Measurements from ENCODE around the gene PEX1. TPM values are rescaled to one million over a fixed set of nuclear protein-coding genes. Genes with fewer than 3 reads are reported as not detected.
A peak's percentile ranks its signal among the peaks of the same experiment; 100 is the strongest.
"Not testable (repeated sequence)": the region's sequence is repeated elsewhere in the genome, so short reads cannot be mapped to it uniquely, and the experiment has no call there.

PEX1 gene
- total RNA-seq, 1 donor from 2014 or later: 26.8 TPM

DNA sequence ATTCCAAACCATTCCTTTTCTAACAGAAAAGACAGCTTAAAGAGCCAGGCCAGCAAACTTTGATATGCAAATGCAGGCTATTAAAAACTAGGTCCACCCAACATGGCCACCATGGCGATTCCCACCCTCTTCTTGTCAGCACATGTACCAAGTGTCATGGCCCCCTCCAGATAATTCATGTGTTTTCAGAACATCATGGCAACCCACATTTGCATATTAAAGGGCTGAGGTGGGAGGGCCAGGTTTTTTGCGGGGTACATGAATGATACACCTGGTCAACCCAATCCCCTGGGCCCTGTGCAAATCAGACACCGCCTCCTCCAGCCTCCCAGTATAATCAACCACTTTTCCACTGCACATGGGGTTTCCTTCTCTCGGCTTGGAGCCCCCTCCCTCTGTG, 49.6 kb downstream of the PEX1 start:
- TF ChIP-seq, protein P1, sequence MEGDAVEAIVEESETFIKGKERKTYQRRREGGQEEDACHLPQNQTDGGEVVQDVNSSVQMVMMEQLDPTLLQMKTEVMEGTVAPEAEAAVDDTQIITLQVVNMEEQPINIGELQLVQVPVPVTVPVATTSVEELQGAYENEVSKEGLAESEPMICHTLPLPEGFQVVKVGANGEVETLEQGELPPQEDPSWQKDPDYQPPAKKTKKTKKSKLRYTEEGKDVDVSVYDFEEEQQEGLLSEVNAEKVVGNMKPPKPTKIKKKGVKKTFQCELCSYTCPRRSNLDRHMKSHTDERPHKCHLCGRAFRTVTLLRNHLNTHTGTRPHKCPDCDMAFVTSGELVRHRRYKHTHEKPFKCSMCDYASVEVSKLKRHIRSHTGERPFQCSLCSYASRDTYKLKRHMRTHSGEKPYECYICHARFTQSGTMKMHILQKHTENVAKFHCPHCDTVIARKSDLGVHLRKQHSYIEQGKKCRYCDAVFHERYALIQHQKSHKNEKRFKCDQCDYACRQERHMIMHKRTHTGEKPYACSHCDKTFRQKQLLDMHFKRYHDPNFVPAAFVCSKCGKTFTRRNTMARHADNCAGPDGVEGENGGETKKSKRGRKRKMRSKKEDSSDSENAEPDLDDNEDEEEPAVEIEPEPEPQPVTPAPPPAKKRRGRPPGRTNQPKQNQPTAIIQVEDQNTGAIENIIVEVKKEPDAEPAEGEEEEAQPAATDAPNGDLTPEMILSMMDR (IDR thresholded peaks at IDR 0.05; ENCODE audit: unreplicated experiment): no peak
- Mint-ChIP-seq H3K27ac (no peak overlapping the region), H3K9me3 (ENCODE audit: low read depth) (no peaks in the 10 kb centered on the region), H3K27me3 (no peaks in the 10 kb centered on the region), H3K36me3 (ENCODE audit: insufficient read depth) (no peaks in the 10 kb centered on the region), H3K4me1 (ENCODE audit: low read depth) (no peaks in the 10 kb centered on the region), H3K4me3 (ENCODE audit: low read depth) (no peak overlapping the region)
- DNase-seq (ENCODE audit: low spot score, unreplicated experiment): no peak

DNA sequence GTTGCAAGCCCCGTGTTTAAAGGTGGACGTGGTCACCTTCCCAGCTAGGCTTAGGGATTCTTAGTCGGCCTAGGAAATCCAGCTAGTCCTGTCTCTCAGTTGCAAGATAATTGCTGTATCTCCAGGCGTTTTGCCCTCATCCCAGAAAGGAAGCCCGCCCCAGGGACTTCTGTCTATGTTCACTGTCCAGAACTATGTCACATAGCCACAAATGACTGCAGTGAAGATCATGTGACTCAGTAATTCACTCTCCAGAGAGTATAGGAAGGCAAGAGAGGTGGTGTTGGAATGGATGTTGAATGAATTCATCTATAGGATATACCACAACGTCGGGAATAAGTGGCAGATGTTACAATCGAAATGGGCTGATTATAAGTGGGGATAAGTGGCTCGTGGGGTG, 50.2 kb downstream of the PEX1 start:
- no peaks in the 10 kb centered on the region for H3K36me3 Mint-ChIP-seq (ENCODE audit: insufficient read depth)
- no peaks in the 10 kb centered on the region for H3K9me3 Mint-ChIP-seq (ENCODE audit: low read depth)
- TF ChIP-seq, protein P1 (IDR thresholded peaks at IDR 0.05; ENCODE audit: unreplicated experiment): no peak
- H3K4me1 Mint-ChIP-seq (ENCODE audit: low read depth): no peaks in the 10 kb centered on the region
- no peaks in the 10 kb centered on the region for H3K27me3 Mint-ChIP-seq
- H3K4me3 Mint-ChIP-seq (ENCODE audit: low read depth): no peak overlapping the region
- no peak for DNase-seq (ENCODE audit: low spot score, unreplicated experiment)
- no peak overlapping the region for H3K27ac Mint-ChIP-seq

DNA sequence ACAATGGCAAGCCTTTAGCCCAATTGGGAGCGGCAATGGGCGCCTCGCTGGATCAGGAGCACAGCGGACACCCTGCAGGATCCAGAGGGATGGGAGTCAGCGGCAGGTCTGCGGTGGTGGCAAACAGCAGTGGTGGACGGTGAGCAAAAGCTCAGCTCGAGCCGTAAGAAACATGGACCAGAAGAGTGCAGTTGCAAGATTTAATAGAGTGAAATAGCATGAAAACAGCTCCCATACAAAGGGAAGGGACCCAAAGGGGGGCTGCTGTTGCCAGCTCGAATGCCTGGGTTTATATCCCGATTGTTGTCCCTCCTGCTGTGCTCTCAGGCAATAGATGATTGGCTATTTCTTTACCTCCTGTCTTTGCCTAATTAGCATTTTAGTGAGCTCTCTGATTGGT, 50.6 kb downstream of the PEX1 start, which contains the start of gene ERVW-1:
ERVW-1 (minus strand) TSS at position 266 of the 400 bp plus-strand sequence. CDS start 7,565 bp downstream, outside the sequence.
- H3K4me1 Mint-ChIP-seq (ENCODE audit: low read depth); H3K4me3 Mint-ChIP-seq (ENCODE audit: low read depth); H3K27ac Mint-ChIP-seq; DNase-seq (ENCODE audit: low spot score, unreplicated experiment); H3K36me3 Mint-ChIP-seq (ENCODE audit: insufficient read depth); H3K9me3 Mint-ChIP-seq (ENCODE audit: low read depth); H3K27me3 Mint-ChIP-seq: not testable (repeated sequence)

- not testable (repeated sequence) for H3K4me1 Mint-ChIP-seq (ENCODE audit: low read depth); H3K27me3 Mint-ChIP-seq; H3K27ac Mint-ChIP-seq; DNase-seq (ENCODE audit: low spot score, unreplicated experiment); H3K4me3 Mint-ChIP-seq (ENCODE audit: low read depth); H3K36me3 Mint-ChIP-seq (ENCODE audit: insufficient read depth); H3K9me3 Mint-ChIP-seq (ENCODE audit: low read depth)
Measured at GRCh38 chr7:92475851-92476590, 52.3 kb downstream of the PEX1 start.

- H3K4me3 Mint-ChIP-seq (ENCODE audit: low read depth); H3K36me3 Mint-ChIP-seq (ENCODE audit: insufficient read depth); H3K9me3 Mint-ChIP-seq (ENCODE audit: low read depth); DNase-seq (ENCODE audit: low spot score, unreplicated experiment); H3K27me3 Mint-ChIP-seq; H3K4me1 Mint-ChIP-seq (ENCODE audit: low read depth); H3K27ac Mint-ChIP-seq: not testable (repeated sequence)
Measured at GRCh38 chr7:92475261-92475770, 53.0 kb downstream of the PEX1 start.

DNA sequence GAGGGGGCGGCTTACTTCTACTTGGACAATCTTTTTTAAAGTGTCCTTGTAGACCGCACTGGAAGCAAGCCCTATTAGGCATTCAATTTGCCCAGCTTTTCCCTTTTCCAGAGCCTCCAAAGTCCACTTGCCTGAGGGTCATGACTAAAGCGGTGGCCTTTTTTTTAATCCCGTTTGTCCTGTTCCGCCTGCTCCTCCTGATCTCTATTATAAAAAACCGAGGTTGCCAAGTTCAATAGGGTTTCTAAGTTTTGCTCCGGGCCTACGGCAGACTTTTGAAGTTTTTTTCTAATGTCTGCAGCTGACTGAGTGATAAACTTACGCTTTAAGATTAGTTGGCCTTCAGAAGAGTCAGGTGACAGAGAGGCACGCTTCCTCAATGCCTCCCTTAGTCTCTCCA, 54.3 kb downstream of the PEX1 start:
- not testable (repeated sequence) for H3K4me3 Mint-ChIP-seq (ENCODE audit: low read depth); H3K4me1 Mint-ChIP-seq (ENCODE audit: low read depth); H3K9me3 Mint-ChIP-seq (ENCODE audit: low read depth); H3K27ac Mint-ChIP-seq; H3K27me3 Mint-ChIP-seq; DNase-seq (ENCODE audit: low spot score, unreplicated experiment); H3K36me3 Mint-ChIP-seq (ENCODE audit: insufficient read depth)

- not testable (repeated sequence) for H3K4me3 Mint-ChIP-seq (ENCODE audit: low read depth); H3K36me3 Mint-ChIP-seq (ENCODE audit: insufficient read depth); DNase-seq (ENCODE audit: low spot score, unreplicated experiment); H3K27me3 Mint-ChIP-seq; H3K27ac Mint-ChIP-seq; H3K4me1 Mint-ChIP-seq (ENCODE audit: low read depth)
- peaks cover 14% of the 10 kb centered on the region for H3K9me3 Mint-ChIP-seq (ENCODE audit: low read depth)
Measured at GRCh38 chr7:92468589-92468988, 59.7 kb downstream of the PEX1 start.

DNA sequence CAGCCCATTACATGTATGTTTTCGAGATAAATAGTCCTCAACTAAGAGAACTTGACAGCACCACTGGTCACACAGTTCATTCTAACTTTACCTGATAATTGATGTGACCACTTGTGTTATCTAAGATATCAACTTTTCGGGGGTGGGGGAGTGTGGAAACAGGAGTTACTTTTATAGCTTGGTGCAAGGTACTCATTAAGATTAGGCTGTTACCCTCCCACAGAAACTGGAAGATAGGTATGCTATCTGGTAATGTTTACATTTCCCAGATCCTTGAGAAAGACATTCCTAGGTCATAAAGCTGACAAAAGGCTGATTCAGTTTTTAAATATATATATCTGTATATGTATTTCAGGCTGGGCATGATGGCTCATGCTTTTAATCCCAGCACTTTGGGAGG, 61.6 kb downstream of the PEX1 start:
- peaks cover 7% of the 10 kb centered on the region for H3K36me3 Mint-ChIP-seq (ENCODE audit: insufficient read depth)
- no peak overlapping the region for H3K4me3 Mint-ChIP-seq (ENCODE audit: low read depth)
- H3K27me3 Mint-ChIP-seq: no peaks in the 10 kb centered on the region
- H3K4me1 Mint-ChIP-seq (ENCODE audit: low read depth): no peaks in the 10 kb centered on the region
- TF ChIP-seq, protein P1 (IDR thresholded peaks at IDR 0.05; ENCODE audit: unreplicated experiment): no peak
- DNase-seq (ENCODE audit: low spot score, unreplicated experiment): no peak
- H3K27ac Mint-ChIP-seq: peak overlapping the region; percentile 20
- H3K9me3 Mint-ChIP-seq (ENCODE audit: low read depth): peaks cover 14% of the 10 kb centered on the region
